ACHN (cell line): ENCODE results near the gene SLAMF1.
"Not testable (repeated sequence)": the region's sequence is repeated elsewhere in the genome, so short reads cannot be mapped to it uniquely, and the experiment has no call there.

ENCODE experiments used
- DNase-seq: peaks from one replicate; pipeline ENCODE4 v3.0.0-alpha.2; 2015
- in situ Hi-C: cut with HindIII; loops from 2 replicates; pipeline ENCODE4 v1.10.0; 2017; ENCODE audit warnings: low sequenced_read_pairs, low pct_ligation_motif_present, low pct_unique_long_range_greater_than_20kb

The SLAMF1 gene

DNA sequence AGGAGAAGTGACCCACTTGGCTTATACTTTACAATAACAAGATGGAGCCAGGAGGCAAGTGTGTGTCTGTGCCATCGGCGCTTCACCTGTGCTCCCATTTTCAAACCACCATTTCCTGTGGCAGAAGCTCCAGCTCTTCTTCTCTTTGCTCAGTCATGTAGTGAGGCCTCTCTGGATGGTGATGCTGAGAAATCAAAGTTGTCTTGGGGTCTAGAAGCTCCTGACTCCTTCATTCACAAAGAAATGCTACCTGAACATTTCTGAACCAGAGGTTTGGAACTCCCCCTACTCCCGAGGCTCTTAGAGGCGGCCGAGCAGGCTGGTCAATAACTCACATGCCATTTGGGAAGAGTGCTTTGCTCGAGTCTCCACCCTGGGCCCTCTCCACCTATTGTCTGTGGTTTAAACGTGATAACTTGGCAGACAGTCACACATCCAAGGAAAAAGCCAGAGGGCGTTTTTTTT is 18.0 kb downstream of the SLAMF1 start:
- in situ Hi-C loops: no loop called here
- no peak for DNase-seq

DNA sequence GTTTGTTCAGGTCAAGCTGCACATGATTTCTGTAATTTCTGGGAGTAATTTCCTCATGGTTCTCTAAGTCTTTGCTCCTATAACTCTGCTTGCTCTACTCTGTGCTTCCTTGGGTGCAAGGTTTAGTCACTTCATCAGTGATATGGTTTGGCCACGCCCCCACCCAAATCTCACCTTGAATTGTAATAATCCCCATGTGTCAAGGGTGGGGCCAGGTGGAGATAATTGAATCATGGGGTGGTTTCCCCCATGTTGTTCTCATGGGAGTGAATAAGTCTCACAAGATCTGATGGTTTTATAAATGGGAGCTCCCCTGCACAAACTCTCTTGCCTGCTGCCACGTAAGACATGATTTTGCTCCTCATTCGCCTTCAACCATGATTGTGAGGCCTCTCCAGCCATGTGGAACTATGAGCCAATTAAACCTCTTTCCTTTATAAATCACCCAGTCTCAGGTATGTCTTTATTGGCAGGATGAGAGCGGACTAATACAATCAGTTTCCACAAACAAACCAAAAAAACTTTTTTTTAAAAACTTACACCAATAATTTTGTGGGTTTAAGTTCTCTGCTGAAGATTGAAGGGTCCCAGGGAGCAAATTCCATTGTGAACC is 19.1 kb downstream of the SLAMF1 start:
- DNase-seq, in situ Hi-C loops: not testable (repeated sequence)

DNA sequence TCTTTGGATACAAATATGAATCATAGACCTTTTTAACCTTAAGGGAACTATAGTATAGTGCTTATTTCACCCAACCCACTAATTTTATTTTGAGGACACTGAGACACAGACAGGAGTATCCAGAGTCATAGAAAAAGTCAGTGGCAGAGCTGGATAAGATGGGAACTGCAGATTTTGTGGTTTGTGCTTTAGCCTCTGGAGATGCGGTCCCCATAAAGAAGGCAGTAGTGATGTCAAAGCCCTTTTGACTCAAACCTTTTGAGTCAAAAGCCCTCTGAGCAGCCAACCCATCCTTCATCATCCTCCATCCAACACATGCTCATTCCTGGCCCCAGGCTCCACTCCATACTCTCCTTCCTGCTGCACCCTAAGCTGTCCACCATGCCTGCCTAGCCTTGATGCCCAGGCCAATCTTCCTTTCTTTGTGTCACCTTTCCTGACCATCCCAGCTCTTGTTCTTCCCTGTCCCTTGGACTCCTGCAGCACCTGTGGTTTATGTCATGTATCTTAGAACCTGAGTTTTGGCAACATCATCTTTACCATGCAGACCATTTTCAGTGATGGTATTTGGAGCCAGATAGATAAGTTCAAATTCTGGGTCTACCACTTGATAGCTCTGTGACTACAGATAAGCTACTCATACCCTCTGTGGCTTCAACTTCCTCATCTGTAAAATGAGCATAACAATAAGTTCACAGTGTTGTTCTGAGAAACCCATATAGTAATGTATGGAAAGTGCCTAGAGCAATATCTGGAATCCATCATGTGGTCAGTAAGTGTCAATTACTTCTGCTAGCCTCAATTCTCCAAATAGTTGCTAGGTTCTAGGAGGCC is 20.1 kb downstream of the SLAMF1 start:
- no peak for DNase-seq
- in situ Hi-C loops: no loop called here

DNA sequence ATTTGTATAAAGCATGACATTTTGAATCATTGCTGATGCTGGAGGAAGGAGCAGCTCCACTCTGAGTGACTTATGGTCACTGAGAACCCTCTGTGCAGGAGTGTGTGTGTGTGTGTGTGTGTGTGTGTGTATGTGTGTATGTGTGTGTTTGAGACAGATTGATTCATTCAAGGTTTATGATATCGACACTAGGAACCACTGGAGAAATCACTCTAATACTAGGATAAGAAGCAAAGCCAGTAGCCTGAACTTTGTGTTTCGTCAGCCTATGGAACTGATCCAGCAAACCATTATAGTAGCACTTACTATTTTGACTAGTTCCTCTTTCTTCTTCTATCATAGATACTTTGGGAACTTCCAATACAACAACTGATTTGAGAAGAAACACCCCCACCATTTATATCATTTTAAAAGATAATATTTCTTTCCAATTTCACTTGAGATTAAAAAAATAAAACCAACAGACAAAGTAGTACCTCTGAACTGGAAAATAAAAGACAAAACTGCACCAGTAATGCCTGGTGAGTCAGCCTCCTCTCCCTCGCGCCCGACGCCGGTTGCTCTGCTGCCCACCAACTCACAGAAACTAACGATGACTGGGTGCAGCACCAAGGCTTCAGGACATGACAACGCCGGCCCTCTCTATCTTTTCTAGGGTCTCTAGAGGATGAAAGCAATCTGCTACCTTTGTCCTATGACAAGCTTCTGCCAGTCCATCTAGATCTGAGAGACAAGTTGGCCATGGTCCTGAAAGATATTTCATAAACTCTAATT is 20.9 kb downstream of the SLAMF1 start:
- in situ Hi-C loops: no loop called here

DNA sequence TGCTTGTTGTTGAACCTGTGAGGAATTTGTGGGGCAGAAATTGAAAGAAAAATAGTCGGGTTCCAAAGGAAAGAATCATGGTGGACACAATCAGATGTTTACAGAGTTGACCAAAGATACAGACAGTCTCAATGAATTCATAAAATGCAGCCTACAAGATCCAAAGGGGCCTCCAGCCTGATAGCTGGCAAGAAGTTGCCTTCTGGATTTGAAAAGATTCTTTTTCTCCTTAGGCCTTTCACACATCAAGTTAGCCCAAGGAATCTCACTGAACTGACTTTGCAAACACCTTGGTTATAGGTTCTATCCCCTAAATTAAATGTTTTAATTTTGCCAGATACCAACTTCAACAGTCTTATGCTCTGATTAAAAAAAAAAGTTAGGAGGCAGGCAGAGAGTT is 21.5 kb downstream of the SLAMF1 start:
- in situ Hi-C loops: no loop called here
- no peak for DNase-seq

More for the DNA sequence above, 20.9 kb downstream of the SLAMF1 start:
- no peak for DNase-seq

DNA sequence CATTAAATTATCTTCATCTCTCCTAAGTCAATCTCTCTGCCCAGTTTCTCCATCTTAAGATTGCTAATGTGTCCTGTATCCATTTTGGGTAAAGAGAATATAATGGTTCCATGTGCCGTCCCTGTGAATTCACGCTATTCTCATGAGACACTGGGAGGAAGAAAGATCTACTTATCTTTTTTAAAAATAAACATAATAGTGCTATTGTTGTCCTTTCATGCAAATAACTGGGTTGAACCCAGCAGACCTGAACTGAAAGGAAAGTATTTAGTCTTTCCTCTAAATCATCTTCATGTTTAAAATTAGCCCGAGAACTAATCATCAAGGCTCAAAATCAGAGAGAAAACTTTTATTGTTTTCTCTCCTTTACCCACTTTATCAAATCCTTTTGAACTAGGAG is 22.4 kb downstream of the SLAMF1 start:
- in situ Hi-C loops: no loop called here
- no peak for DNase-seq

DNA sequence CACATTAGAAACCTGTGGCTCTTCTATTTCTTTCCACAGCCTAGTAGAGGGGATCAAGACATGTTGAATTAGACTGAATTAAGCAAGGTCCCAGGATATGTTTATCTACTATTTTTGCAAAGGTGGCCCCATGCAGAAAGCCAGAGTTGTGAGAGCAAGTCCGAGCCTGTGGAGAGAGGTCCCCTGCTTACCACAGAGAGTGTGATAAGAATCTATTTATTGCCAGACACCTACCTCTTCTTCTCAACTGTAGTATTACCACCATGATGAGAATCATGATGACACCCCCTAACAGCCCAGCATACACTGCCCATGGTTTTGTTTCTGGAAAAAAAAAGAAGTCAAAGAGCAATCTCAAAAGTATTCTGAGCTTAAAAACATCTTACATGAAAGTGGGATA is 23.0 kb downstream of the SLAMF1 start:
- in situ Hi-C loops: no loop called here
- DNase-seq: no peak

DNA sequence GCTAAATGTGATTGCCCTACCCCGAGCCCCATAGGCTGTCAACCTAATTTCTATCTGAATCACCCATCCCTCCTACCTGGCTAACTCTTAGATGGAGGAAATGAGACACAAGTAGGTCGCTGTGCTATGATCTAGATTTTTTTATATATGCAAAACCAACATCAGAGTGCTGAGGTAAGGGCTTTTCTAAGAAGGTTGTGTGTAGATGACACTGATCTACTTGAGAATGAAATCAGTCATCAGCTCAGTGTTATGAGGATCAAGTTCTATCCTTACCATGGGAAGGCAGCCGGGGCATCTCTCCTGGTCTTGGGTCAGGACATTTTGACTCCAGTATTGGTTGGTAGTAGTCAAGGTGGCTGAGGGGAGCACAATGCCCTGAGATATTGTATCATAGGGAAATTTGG is 23.6 kb downstream of the SLAMF1 start:
- DNase-seq: no peak
- in situ Hi-C loops: no loop called here

DNA sequence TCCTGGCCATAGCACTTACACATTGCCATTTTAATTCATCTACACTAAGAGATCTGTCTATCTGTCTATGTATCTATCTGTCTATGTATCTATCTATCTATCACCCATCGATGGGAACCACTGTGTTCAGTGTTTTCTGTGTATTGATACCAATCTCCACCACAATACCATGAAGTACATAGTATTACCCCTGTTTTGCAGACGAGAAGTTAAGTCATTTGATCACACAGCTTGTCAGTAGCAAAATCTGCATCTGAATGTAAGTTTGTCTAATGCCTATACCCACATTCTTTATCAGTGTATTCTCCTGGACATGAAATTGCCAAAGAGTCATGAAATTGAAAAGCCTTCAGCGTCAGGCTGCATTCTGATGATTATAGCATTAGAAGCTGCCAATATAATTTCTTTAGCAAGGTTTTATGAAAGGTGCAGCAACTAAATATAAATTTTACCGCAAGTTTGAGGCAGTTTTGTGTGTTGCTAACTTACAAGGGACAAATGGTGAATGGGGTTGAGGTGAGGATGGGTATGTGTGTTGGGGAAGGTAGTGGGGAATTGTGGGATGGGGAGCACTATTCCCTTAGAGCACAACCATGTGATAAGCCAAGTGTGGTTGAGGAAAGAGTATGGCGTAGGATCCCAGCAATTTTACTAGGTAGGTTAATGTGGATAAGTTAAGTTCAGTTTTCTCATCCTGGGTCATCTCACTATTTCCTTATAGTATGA is 24.2 kb downstream of the SLAMF1 start:
- in situ Hi-C loops: no loop called here
- DNase-seq: no peak

DNA sequence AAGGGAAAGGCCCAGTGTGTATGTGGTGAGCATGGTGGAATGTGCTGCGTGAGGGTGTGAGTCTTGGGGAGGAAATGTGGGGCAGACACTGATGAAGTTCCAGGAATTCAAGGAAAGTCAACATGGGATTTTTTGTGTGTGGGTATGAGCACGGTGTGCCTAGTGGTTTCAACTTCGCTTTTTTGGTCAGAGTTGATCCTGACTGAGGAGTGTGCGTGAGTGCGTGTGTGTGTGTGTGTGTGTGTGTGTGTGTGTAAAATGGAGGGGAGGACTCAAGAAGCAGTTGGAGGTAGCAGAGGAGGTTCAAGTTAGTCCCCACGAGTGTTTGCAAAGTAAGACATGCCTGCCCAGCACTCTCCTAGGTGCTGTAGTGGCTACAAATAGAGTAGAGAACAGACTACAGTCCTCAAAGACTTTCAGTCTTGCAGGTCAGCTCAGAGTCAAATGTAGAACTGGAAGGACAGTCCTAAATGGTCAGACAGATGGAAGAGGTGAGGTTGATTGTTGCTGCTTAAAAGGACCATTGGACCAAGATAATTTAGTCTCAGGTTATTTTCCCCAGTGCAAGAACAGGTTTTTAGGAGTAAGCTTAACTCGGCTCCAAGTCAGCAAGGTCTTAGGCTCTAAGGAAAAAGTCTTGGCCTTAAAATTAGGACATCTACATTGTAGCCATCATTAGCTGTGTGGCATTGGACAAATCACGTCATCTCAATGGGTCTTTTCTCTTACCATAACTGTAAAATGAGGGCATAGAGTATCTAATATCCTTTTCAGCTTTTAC is 25.0 kb downstream of the SLAMF1 start:
- in situ Hi-C loops: no loop called here

DNA sequence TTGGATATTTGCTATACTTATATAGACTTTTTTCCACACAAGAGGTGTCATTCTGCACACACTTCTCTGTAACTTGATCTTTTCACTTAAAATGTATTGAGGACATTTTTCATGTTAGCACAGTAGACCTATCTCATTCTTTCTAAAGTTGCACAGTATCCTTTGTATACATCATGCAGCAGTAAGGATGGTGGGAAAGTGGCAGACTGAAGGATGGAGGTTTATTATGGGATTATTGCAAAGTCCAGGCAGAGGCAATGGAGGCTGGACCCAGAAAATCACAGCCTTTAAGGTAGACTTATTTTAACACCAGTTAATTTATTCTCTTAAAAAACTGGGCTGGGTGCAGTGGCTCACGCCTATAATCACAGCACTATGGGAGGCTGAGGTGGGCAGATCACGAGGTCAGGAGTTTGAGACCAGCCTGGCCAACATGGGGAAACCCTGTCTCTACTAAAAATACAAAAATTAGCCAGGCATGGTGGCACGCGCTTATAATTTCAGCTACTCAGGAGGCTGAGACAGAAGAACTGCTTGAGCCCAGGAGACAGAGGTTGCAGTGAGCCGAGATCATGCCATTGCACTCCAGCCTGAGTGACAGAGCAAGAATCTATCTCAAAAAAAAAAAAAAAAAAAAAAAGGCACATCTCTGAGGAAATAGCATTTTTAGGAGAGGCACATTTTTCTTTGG is 25.8 kb downstream of the SLAMF1 start:
- in situ Hi-C loops: no loop called here
- no peak for DNase-seq

More for the DNA sequence above, 25.0 kb downstream of the SLAMF1 start:
- no peak for DNase-seq

DNA sequence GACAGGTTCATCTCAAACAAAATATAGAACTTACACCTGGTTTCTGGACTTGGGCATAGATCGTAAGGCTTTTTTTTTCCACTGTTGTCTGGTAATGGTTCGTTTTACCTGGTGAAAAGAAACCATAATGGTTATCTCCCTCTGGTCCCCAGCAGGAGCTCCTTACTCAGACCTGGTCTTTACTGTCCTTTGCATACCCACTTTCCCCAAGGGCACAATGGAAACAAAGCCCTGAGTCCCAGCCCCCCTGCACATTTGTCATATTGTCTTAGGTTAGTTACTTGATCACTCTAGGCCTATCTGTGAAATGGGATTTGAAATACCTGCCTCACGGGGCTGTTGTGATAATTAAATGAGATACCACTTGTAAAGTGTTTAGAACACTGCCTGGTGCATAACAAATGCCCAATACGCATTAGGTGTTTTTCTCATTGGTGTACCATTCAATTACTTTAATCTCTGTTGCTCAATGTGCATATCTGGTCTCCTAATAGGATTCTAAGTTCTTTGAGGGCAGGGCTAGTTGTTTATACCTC is 27.0 kb downstream of the SLAMF1 start:
- in situ Hi-C loops: no loop called here
- no peak for DNase-seq

DNA sequence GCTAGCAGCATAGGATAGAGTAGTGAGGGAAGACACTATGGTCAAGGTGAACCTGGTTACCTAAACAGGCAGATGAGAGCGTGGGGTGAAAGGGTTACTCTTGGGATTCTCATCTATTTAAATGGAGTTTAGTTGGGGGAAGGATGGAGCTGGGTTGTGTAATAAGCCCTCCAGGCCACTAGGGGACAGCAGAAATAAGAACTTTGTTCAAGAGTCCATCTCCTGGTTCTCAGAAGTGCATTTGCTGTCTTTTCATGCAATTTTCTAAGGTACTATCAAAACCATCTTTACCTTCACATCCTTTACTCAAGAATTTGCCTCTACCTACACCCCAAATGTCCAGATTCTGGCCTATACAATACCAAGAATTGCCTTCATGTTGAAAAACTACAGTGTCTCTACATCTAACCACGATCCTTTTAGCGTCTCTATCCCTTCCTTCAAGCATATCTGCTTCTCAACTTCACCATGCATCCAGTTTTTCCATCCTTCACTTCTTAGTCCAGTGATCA is 28.0 kb downstream of the SLAMF1 start:
- DNase-seq: peak; percentile 16

DNA sequence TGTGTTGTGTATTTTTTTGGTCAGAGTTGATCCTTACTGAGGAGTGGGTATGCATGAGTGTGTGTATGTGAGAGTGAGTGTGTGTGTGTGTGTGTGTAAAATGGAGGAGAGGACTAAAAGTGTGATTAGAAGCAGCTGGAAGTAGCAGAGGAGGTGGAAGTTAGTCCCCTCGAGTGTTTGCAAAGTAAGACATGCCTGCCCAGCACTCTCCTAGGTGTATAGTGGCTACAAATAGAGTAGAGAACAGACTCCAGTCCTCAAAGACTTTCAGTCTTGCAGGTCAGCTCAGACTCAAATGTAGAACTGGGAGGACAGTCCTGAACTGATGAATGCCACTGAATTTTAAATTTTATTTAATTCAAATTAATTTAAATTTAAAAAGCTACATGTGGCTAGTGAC is 28.5 kb downstream of the SLAMF1 start:
- DNase-seq: no peak
- in situ Hi-C loops: no loop called here

More for the DNA sequence above, 28.0 kb downstream of the SLAMF1 start:
- in situ Hi-C loops: no loop called here

DNA sequence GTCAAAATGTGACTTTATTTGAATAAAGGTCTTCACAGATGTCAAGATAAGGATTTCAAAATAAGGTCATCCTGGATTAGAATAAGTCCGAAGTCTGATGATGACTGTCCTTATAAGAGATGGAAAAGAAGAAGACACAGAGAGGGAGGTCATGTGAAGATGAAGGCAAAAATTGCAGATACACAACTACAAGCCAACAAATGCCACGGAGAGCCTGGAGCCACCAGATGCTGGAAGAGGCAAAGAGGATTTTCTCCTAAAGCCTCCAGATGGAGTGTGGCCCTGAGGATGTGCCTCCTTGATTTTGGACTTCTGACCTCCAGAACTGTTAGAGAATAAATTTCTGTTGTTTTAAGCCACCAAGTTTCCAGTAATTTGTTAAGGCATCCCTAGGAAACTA is 31.2 kb downstream of the SLAMF1 start:
- no peak for DNase-seq
- in situ Hi-C loops: no loop called here

DNA sequence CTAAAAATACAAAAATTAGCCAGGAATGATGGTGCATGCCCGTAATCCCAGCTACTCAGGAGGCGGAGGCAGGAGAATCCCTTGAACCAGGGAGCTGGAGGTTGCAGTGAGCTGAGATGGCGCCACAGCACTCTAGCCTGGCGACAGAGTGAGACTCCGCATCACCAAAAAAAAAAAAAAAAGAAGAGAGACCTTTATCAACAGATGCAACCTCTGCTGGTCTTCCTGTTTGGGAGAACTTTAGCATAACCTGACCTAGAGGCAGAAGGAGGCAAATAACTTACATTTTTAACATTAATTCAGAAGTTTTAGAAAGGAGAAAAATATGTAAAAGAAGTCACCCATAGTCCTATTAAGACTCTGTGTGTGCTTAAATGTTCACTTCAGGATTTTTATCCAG is 32.4 kb downstream of the SLAMF1 start:
- in situ Hi-C loops: no loop called here
- DNase-seq: no peak

DNA sequence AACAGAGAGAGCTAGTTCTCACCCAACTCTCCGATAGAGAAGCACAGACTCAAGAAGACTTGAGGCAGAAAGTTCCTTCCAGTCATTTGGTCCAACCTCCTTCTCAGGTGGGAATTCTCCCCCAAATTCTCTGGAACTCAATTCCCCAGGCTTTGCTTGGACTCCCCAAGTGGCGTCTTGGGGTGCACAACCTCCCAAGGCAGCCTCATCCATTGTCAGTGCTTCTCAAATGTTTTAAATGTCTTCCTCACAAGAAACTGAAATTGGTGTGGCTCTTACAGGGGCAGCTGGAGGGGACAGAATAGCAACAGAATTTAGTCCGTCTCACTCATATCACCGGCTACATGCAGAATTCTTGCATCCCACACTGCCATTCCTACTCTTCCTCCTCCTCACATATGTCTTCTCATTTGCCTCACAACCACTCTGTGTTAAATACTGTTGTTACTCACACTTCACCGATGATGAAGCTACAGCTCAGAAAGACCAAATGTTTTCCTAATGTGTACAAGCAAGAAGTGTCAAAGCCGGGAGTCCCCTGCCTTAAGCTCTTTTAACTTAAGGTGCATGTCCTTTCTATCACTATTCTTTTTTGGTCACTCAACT is 34.1 kb downstream of the SLAMF1 start:
- in situ Hi-C loops: no loop called here
- no peak for DNase-seq
